Tibial nerve (tissue), 4 donors: ENCODE results near the gene FAM9C. TPM values are rescaled to one million over a fixed set of nuclear protein-coding genes. Genes with fewer than 3 reads are reported as not detected.

Experiments
- DNase-seq, 2 donors: peaks; one replicate each; pipeline ENCODE4 v3.0.0-alpha.2; 2019; ENCODE audit warnings: low spot score in 2 of 2
- H3K27ac ChIP-seq, 4 donors: fragments of 200-600 bp; sonication (generic) in 3 of 4; one replicate each; pipeline ENCODE4 v1.5.1; 2017 to 2019; ENCODE audit warnings: mild to moderate bottlenecking in 1 of 4
- H3K27me3 ChIP-seq, 2 donors: fragments of 200-600 bp; sonication (generic) in 1 of 2; one replicate each; pipeline versions ENCODE4 v1.5.1 to v1.6.0; 2017 to 2019
- H3K36me3 ChIP-seq, 3 donors: fragments of 200-600 bp; sonication (generic); one replicate each; pipeline ENCODE4 v1.5.1; 2018 to 2019
- H3K4me1 ChIP-seq, 4 donors: fragments of 200-600 bp; sonication (generic) in 3 of 4; one replicate each; pipeline ENCODE4 v1.5.1; 2017 to 2019
- H3K4me3 ChIP-seq, 4 donors: fragments of 200-600 bp; sonication (generic) in 3 of 4; one replicate each; pipeline ENCODE4 v1.5.1; 2017 to 2019; ENCODE audit warnings: mild to moderate bottlenecking in 1 of 4, moderate library complexity in 1 of 4
- H3K9me3 ChIP-seq, 4 donors: fragments of 200-600 bp; sonication (generic) in 3 of 4; one replicate each; pipeline ENCODE4 v1.5.1; 2017 to 2019
- EP300 ChIP-seq, 2 donors: sonication (generic); formaldehyde crosslinking; IDR thresholded peaks; one replicate each; pipeline ENCODE4 v1.6.1; 2017; ENCODE audit warnings: antibody characterized with exemption in 2 of 2, mild to moderate bottlenecking in 1 of 2
- POLR2A ChIP-seq, 2 donors: fragments of 450-650 bp; IDR thresholded peaks; one replicate each; pipeline ENCODE4 v1.6.1; 2017; ENCODE audit warnings: antibody characterized with exemption in 2 of 2, mild to moderate bottlenecking in 2 of 2, moderate library complexity in 2 of 2
- WGBS, 2 donors: methylation state at CpG; one replicate each; pipeline ENCODE4 v1.1.5; 2018; 5-methylcytosine and 5-hydroxymethylcytosine counted together
- total RNA-seq, 4 donors: library from RNA; depleted of rRNA; stranded (reverse); fragments of >200 nt; gene quantifications; one replicate each; pipeline ENCODE4 v1.1.0, GENCODE V29; 2016
- TF ChIP-seq, protein P1 (sequence below), 5 experiments: fragments of 200-600 bp in 3 of 5; fragments of 450-650 bp in 2 of 5; sonication (generic) in 3 of 5; IDR thresholded peaks; one replicate each; pipeline ENCODE4 v1.5.1; 2016 to 2019; ENCODE audit warnings: antibody characterized with exemption in 5 of 5, mild to moderate bottlenecking in 3 of 5, moderate library complexity in 2 of 5

The FAM9C gene
- total RNA-seq, 4 donors from 2014 or later: not detected

GRCh38 chrX:13015536-13016236 lies 28.7 kb downstream of the FAM9C start:
- WGBS, 2 donors: 45 to 57% methylated on average over 3 of the region's 3 CpGs
- H3K9me3 ChIP-seq: no peaks in the 10 kb centered on the region

DNA sequence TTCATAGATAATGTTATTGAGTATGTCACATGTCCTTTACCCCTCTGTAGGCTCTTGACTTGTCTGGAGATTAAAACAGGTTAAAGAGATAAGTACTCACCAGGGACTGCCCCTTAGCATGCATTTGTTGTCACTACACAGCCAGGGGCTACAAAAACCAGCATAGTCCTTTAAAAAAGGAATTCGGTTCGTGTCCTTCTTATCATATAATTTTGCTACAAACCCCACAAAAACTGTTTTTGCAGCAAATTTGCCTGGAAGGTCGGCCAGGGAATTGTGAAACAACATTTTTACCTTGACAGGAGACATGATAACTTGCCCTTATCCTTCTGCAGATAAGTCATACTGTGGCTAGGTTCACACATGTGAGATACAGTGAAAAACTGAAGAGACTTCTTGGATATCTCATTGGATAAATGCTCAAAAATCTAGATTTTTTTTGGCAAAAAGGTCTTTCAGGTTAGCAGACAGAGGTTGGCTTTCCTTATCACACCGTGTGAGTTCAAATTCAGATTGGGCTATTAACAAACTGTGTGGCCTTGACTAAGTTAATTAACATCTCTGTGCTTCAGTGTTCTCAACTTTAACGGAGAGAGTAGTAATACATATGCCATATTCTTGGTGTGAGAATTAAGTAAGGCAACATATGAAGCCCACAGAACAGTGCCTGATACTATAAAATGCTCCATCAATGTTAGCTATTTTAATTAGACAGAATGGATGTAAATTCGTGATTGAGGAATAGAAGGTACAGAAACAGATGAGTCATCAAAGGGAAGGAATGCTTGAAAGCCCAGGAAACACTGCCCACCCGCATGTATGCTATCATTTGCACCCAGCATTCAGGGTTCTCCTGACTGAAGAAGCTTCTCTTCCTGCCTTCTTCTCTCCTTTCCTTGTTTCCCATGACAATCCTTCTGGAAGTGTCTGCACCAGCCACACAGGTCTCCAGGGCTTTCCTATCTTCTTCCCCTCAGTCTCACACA lies 30.0 kb downstream of the FAM9C start:
- DNase-seq: no peak
- WGBS, 2 donors: 63 to 86% methylated on average over 7 of the region's 7 CpGs
- H3K4me1 ChIP-seq: peaks cover 0 to 13% (median 2%) of the 10 kb centered on the region in 4 donors
- H3K9me3 ChIP-seq: no peaks in the 10 kb centered on the region
- no peaks in the 10 kb centered on the region for H3K36me3 ChIP-seq
- TF ChIP-seq, protein P1, sequence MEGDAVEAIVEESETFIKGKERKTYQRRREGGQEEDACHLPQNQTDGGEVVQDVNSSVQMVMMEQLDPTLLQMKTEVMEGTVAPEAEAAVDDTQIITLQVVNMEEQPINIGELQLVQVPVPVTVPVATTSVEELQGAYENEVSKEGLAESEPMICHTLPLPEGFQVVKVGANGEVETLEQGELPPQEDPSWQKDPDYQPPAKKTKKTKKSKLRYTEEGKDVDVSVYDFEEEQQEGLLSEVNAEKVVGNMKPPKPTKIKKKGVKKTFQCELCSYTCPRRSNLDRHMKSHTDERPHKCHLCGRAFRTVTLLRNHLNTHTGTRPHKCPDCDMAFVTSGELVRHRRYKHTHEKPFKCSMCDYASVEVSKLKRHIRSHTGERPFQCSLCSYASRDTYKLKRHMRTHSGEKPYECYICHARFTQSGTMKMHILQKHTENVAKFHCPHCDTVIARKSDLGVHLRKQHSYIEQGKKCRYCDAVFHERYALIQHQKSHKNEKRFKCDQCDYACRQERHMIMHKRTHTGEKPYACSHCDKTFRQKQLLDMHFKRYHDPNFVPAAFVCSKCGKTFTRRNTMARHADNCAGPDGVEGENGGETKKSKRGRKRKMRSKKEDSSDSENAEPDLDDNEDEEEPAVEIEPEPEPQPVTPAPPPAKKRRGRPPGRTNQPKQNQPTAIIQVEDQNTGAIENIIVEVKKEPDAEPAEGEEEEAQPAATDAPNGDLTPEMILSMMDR (IDR thresholded peaks at IDR 0.05): no peak
- TF ChIP-seq EP300 (IDR thresholded peaks at IDR 0.05) (no peak), POLR2A (IDR thresholded peaks at IDR 0.05) (no peak)
- no peaks in the 10 kb centered on the region for H3K27me3 ChIP-seq
- peak overlapping the region in 1 of 4 donors; percentile 56 for H3K27ac ChIP-seq
- no peak overlapping the region for H3K4me3 ChIP-seq

More at GRCh38 chrX:13015536-13016236, 28.7 kb downstream of the FAM9C start:
- Histone ChIP-seq H3K27ac (no peak overlapping the region), H3K36me3 (no peaks in the 10 kb centered on the region), H3K4me1 (peaks cover 0 to 9% (median 2%) of the 10 kb centered on the region in 4 donors), H3K4me3 (no peak overlapping the region), H3K27me3 (no peaks in the 10 kb centered on the region)
- DNase-seq: no peak
- TF ChIP-seq, protein P1 (IDR thresholded peaks at IDR 0.05): no peak
- TF ChIP-seq EP300 (IDR thresholded peaks at IDR 0.05) (no peak), POLR2A (IDR thresholded peaks at IDR 0.05) (no peak)

DNA sequence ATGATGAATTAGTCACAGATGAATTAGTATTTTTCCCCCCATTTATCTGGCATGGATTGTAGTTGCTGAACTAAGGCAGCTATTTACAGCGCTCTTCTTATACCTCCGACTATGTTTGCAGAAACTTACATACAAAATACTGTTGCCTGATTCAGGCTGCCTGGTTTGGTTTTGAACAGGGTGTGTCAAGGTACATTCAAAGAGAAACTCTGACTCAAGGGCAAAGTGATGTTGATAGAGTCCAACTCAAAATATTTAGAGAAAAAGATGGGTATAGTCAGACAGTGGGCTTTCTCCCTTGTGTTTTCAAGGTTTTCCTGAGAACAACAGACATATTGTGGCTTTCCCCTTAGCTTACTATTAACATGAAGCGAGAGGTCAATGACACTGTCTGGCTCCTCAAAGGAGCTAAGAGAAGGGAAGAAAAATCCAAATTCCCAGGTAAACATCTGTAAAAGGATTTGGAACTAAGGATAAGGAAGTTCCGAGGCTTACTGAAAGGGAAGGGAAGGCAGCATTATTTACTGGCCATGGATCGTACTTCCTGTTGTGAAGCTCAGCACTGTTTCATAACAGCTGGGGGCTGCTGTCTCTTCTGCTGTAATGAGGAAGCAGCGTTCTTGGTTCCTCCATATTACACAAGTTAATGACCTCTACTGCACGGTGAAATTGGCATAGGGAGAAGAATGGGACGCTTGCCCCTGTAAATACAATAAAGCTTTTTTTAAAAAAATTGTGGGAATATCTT lies 30.9 kb downstream of the FAM9C start:
- Histone ChIP-seq H3K4me1 (peaks cover 0 to 15% (median 2%) of the 10 kb centered on the region in 4 donors), H3K36me3 (no peaks in the 10 kb centered on the region), H3K9me3 (no peaks in the 10 kb centered on the region), H3K27me3 (no peaks in the 10 kb centered on the region), H3K27ac (peak overlapping the region in 2 of 4 donors; percentile 56 to 69), H3K4me3 (peak overlapping the region in 1 of 4 donors; percentile 3)
- TF ChIP-seq EP300 (IDR thresholded peaks at IDR 0.05): peak in 1 of 2 donors; percentile 60
- TF ChIP-seq, protein P1 (IDR thresholded peaks at IDR 0.05): no peak
- TF ChIP-seq POLR2A (IDR thresholded peaks at IDR 0.05): no peak
- 36 to 51% methylated on average over 8 of the region's 8 CpGs for WGBS, 2 donors
- DNase-seq: no peak

- H3K4me3 ChIP-seq: no peak overlapping the region
- WGBS, 2 donors: 76 to 88% methylated on average over 2 of the region's 2 CpGs
- H3K9me3 ChIP-seq: no peaks in the 10 kb centered on the region
- TF ChIP-seq POLR2A (IDR thresholded peaks at IDR 0.05) (no peak), EP300 (IDR thresholded peaks at IDR 0.05) (no peak)
- TF ChIP-seq, protein P1 (IDR thresholded peaks at IDR 0.05): no peak
- H3K36me3 ChIP-seq: no peaks in the 10 kb centered on the region
- DNase-seq: no peak
- no peak overlapping the region for H3K27ac ChIP-seq
- peaks cover 0 to 45% (median 2%) of the 10 kb centered on the region in 4 donors for H3K4me1 ChIP-seq
- no peaks in the 10 kb centered on the region for H3K27me3 ChIP-seq
These were observed 33.9 kb downstream of the FAM9C start for GRCh38 chrX:13010546-13010945.
